Measurements from ENCODE around the gene BABAM2.

DNA sequence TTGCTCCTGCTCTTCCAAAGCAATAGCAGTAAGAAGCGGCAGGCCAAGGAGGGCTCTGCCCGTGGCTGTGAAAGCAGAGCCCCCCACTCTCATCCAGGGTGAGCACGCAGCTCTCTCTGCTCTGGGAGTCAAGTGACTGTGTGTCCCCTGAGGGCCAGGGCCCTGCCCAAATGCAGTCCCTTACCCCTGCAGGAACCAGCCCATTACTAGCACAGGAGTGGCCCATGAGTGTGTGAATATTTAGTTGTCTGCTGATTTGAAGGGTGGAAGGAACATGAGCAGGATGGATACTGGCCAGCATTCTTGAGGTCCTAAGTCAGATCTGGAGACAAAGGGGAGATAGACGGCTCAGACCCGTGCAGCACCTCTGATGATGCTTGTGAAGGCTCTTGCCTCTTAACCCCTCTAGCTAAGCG is 432.5 kb downstream of the BABAM2 start:
- TF ChIP-seq, protein P1, sequence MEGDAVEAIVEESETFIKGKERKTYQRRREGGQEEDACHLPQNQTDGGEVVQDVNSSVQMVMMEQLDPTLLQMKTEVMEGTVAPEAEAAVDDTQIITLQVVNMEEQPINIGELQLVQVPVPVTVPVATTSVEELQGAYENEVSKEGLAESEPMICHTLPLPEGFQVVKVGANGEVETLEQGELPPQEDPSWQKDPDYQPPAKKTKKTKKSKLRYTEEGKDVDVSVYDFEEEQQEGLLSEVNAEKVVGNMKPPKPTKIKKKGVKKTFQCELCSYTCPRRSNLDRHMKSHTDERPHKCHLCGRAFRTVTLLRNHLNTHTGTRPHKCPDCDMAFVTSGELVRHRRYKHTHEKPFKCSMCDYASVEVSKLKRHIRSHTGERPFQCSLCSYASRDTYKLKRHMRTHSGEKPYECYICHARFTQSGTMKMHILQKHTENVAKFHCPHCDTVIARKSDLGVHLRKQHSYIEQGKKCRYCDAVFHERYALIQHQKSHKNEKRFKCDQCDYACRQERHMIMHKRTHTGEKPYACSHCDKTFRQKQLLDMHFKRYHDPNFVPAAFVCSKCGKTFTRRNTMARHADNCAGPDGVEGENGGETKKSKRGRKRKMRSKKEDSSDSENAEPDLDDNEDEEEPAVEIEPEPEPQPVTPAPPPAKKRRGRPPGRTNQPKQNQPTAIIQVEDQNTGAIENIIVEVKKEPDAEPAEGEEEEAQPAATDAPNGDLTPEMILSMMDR (IDR thresholded peaks at IDR 0.05) = no peak
- TF ChIP-seq POLR2A (IDR thresholded peaks at IDR 0.05; ENCODE audit: low read depth) = no peak
- no peak for TF ChIP-seq EP300 (IDR thresholded peaks at IDR 0.05)

All from esophagus muscularis mucosa (tissue), 4 donors.